Right lobe of liver (tissue), 4 donors: Measurements from ENCODE around the gene RCAN2.

Experiments
- POLR2A ChIP-seq: fragments of 450-650 bp; IDR thresholded peaks from one replicate; pipeline ENCODE4 v1.6.1; 2017; ENCODE audit warnings: antibody characterized with exemption, mild to moderate bottlenecking
- TF ChIP-seq, protein P1 (sequence below), 4 donors: fragments of 200-600 bp in 3 of 4; fragments of 450-650 bp in 1 of 4; IDR thresholded peaks; one replicate each; pipeline versions ENCODE4 v1.5.1 to v1.8.0; 2016 to 2022; ENCODE audit warnings: antibody characterized with exemption in 4 of 4, mild to moderate bottlenecking in 2 of 4
- donor health status: DM: no; HTN: no; CAD: no.
- donor health status: DM: no; HTN: no; CAD: no.
- donor health status: DM: no; HTN: yes; CAD: no.

DNA sequence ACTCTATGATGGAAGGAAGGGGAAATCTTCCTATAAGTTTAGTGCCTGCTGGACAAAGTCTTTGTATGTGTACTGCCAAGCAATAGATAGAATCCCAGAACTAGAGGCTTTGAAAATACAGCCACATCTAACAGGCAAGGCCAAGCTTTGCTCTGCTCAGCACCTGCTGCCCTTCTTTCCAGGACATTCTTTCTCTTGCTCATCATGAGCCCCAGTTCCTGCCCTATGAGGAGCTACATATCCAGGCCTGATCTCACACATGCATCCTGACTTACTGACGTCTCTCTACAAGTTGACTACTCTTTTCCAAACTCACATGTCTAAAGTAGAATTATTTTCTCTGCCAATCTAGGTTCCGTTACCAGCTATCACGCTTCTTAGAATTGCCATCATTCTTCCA lies 256.0 kb downstream of the RCAN2 start:
- TF ChIP-seq, protein P1, sequence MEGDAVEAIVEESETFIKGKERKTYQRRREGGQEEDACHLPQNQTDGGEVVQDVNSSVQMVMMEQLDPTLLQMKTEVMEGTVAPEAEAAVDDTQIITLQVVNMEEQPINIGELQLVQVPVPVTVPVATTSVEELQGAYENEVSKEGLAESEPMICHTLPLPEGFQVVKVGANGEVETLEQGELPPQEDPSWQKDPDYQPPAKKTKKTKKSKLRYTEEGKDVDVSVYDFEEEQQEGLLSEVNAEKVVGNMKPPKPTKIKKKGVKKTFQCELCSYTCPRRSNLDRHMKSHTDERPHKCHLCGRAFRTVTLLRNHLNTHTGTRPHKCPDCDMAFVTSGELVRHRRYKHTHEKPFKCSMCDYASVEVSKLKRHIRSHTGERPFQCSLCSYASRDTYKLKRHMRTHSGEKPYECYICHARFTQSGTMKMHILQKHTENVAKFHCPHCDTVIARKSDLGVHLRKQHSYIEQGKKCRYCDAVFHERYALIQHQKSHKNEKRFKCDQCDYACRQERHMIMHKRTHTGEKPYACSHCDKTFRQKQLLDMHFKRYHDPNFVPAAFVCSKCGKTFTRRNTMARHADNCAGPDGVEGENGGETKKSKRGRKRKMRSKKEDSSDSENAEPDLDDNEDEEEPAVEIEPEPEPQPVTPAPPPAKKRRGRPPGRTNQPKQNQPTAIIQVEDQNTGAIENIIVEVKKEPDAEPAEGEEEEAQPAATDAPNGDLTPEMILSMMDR (IDR thresholded peaks at IDR 0.05), result no peak
- no peak for TF ChIP-seq POLR2A
